ENCODE results near the gene TMEM175.
"Not testable (repeated sequence)": the region's sequence is repeated elsewhere in the genome, so short reads cannot be mapped to it uniquely, and the experiment has no call there.

Gene TMEM175

GRCh38 chr4:970854-971520, 38.7 kb downstream of the TMEM175 start:
- no peak for DNase-seq (ENCODE audit: low read depth)

- DNase-seq (ENCODE audit: low read depth): no peak
Measured at GRCh38 chr4:971666-972500, 39.6 kb downstream of the TMEM175 start.

- DNase-seq (ENCODE audit: low read depth): peak; percentile 15
Measured at GRCh38 chr4:972651-973424, 40.6 kb downstream of the TMEM175 start.

GRCh38 chr4:973431-974397, 41.5 kb downstream of the TMEM175 start, which contains the start of gene DGKQ:
Gene DGKQ, minus strand, starts transcription at chr4:973569. Its CDS starts 87 bp downstream, at chr4:973482.
- DNase-seq (ENCODE audit: low read depth): peak; percentile 79

GRCh38 chr4:974668-975067, 42.4 kb downstream of the TMEM175 start:
- DNase-seq (ENCODE audit: low read depth): no peak

- not testable (repeated sequence) for DNase-seq (ENCODE audit: low read depth)
Measured at GRCh38 chr4:976016-976415, 43.8 kb downstream of the TMEM175 start.

- peak; percentile 73 for DNase-seq (ENCODE audit: low read depth)
Measured at GRCh38 chr4:978957-979701, 46.9 kb downstream of the TMEM175 start.

GRCh38 chr4:982291-982690, 50.0 kb downstream of the TMEM175 start:
- DNase-seq (ENCODE audit: low read depth): no peak

- DNase-seq (ENCODE audit: low read depth): no peak
Measured at GRCh38 chr4:982814-983213, 50.6 kb downstream of the TMEM175 start.

GRCh38 chr4:984336-985054, 52.2 kb downstream of the TMEM175 start:
- DNase-seq (ENCODE audit: low read depth): no peak

GRCh38 chr4:985123-985830, 53.0 kb downstream of the TMEM175 start:
- DNase-seq (ENCODE audit: low read depth): no peak

- no peak for DNase-seq (ENCODE audit: low read depth)
Measured at GRCh38 chr4:986428-986878, 54.2 kb downstream of the TMEM175 start.

GRCh38 chr4:986879-987623, 54.8 kb downstream of the TMEM175 start, which contains the start of gene IDUA:
Gene IDUA, plus strand, starts transcription at chr4:987044. Its CDS starts 41 bp downstream, at chr4:987085.
- DNase-seq (ENCODE audit: low read depth): peak; percentile 65

GRCh38 chr4:987624-988513, 55.6 kb downstream of the TMEM175 start:
- peak; percentile 43 for DNase-seq (ENCODE audit: low read depth)

GRCh38 chr4:988726-989721, 56.8 kb downstream of the TMEM175 start:
- DNase-seq (ENCODE audit: low read depth): no peak

Data from iris pigment epithelial cell (primary cell).